HEK293 (cell line): ENCODE measurements around the gene LGI4.

Experiments used
- CTCF ChIA-PET: fragments of 350-600 bp; formaldehyde crosslinking; extraction: SDS; loops from one replicate; lab custom pipeline; 2021; ENCODE audit warnings: antibody characterized with exemption; lab: Yijun Ruan, JAX
- POLR2A ChIA-PET: fragments of 300-600 bp; formaldehyde crosslinking; extraction: SDS; loops from one replicate; lab custom pipeline; 2020; ENCODE audit warnings: antibody characterized with exemption, inconsistent platforms; lab: Yijun Ruan, JAX
- H3K27ac ChIP-seq: fragments of 200-500 bp; sonication (Bioruptor generic); 2 replicates; pipeline ENCODE4 v1.5.1; 2014; ENCODE audit warnings: low read depth, low read length, control low read depth, inconsistent platforms; ENCODE audit errors: extremely low read depth
- H3K36me3 ChIP-seq, 2 experiments: fragments of 200-500 bp in 1 of 2; sonication (Bioruptor generic) in 1 of 2; 1 replicate in 1 of 2; 2 replicates in 1 of 2; pipeline ENCODE4 v1.5.1; 2014 to 2017; ENCODE audit warnings: inconsistent platforms in 2 of 2, low read length in 2 of 2; ENCODE audit not compliant: control insufficient read depth in 2 of 2, insufficient read depth in 1 of 2
- H3K4me1 ChIP-seq: fragments of 200-500 bp; sonication (Bioruptor generic); 2 replicates; pipeline ENCODE4 v1.5.1; 2014; ENCODE audit warnings: mild to moderate bottlenecking, low read length, inconsistent platforms; ENCODE audit not compliant: control insufficient read depth, insufficient read depth
- H3K4me3 ChIP-seq: 2 replicates; pipeline ENCODE4 v1.5.1; 2011; ENCODE audit warnings: low read depth, mild to moderate bottlenecking, control low read depth, low read length, moderate library complexity
- H3K9me3 ChIP-seq: fragments of 200-500 bp; sonication (Bioruptor generic); 2 replicates; pipeline ENCODE4 v1.5.1; 2014; ENCODE audit warnings: low read depth, low read length, inconsistent platforms; ENCODE audit not compliant: control insufficient read depth, insufficient read depth
- GLIS1 ChIP-seq: fragments of 450-650 bp; formaldehyde crosslinking; IDR thresholded peaks from 2 replicates; pipeline ENCODE4 v1.5.1; 2016; ENCODE audit warnings: missing biosample characterization, missing genetic modification characterization
- KLF17 ChIP-seq: fragments of 450-650 bp; formaldehyde crosslinking; IDR thresholded peaks from 2 replicates; pipeline ENCODE4 v1.5.1; 2016; ENCODE audit warnings: missing biosample characterization, missing genetic modification characterization
- OSR2 ChIP-seq: fragments of 450-650 bp; formaldehyde crosslinking; IDR thresholded peaks from 2 replicates; pipeline ENCODE4 v1.5.1; 2016; ENCODE audit warnings: missing biosample characterization, missing genetic modification characterization
- PRDM10 ChIP-seq: fragments of 450-650 bp; formaldehyde crosslinking; IDR thresholded peaks from 2 replicates; pipeline ENCODE4 v1.5.1; 2016; ENCODE audit warnings: missing biosample characterization, missing genetic modification characterization
- SALL2 ChIP-seq: fragments of 450-650 bp; formaldehyde crosslinking; IDR thresholded peaks from 2 replicates; pipeline ENCODE4 v1.5.0; 2017; ENCODE audit warnings: missing biosample characterization, mild to moderate bottlenecking, missing genetic modification characterization, borderline replicate concordance
- ZBTB17 ChIP-seq: fragments of 450-650 bp; formaldehyde crosslinking; IDR thresholded peaks from 2 replicates; pipeline ENCODE4 v1.5.1; 2016; ENCODE audit warnings: missing biosample characterization, missing genetic modification characterization
- ZBTB48 ChIP-seq: fragments of 450-650 bp; formaldehyde crosslinking; IDR thresholded peaks from 2 replicates; pipeline ENCODE4 v1.5.1; 2016; ENCODE audit warnings: missing biosample characterization, missing genetic modification characterization
- ZIC2 ChIP-seq: fragments of 450-650 bp; formaldehyde crosslinking; IDR thresholded peaks from 2 replicates; pipeline ENCODE4 v1.5.1; 2016; ENCODE audit warnings: missing biosample characterization, missing genetic modification characterization
- ZNF426 ChIP-seq: fragments of 450-650 bp; formaldehyde crosslinking; IDR thresholded peaks from 2 replicates; pipeline ENCODE4 v1.5.1; 2017; ENCODE audit warnings: missing biosample characterization, missing genetic modification characterization, mild to moderate bottlenecking, inconsistent platforms, moderate library complexity
- ZNF645 ChIP-seq: fragments of 450-650 bp; formaldehyde crosslinking; IDR thresholded peaks from 2 replicates; pipeline ENCODE4; 2016; ENCODE audit warnings: missing biosample characterization, missing genetic modification characterization
- TF ChIP-seq, protein P1 (sequence below): fragments of 450-650 bp; formaldehyde crosslinking; IDR thresholded peaks from 2 replicates; pipeline ENCODE4 v1.5.1; 2016; ENCODE audit warnings: missing biosample characterization, missing genetic modification characterization, borderline replicate concordance

LGI4 gene

GRCh38 chr19:35122687-35123551, 11.9 kb downstream of the LGI4 start (continued):
- peak; percentile 88 for TF ChIP-seq PRDM10 (tag by site-specific recombination)
- peak; percentile 97 for TF ChIP-seq ZIC2 (tag by site-specific recombination)
- TF ChIP-seq ZNF645 (tag by site-specific recombination) = 0 out of 2 replicates have a peak, but pooled peaks have one; percentile 73
- peak; percentile 15; the same call in 1 of the 2 replicates for TF ChIP-seq ZBTB48 (tag by site-specific recombination)

GRCh38 chr19:35120898-35121297, 14.0 kb downstream of the LGI4 start:
- ChIA-PET CTCF (interaction anchor here (0.6 to 6.9 kb wide), 5 partner anchors 14 to 1296 kb away, joined by 3 to 101 read pairs (median 7); partner anchors contain the start of gene LGI4), POLR2A (no interaction called here)
- H3K4me3 ChIP-seq = no peak overlapping the region
- H3K27ac ChIP-seq = no peak overlapping the region
- no peaks in the 10 kb centered on the region for H3K9me3 ChIP-seq
- H3K36me3 ChIP-seq = no peaks in the 10 kb centered on the region
- TF ChIP-seq ZBTB17 (tag by site-specific recombination) (peak; percentile 19; the same call in 1 of the 2 replicates), ZNF426 (no peak)
- H3K4me1 ChIP-seq = peaks cover 12% of the 10 kb centered on the region

DNA sequence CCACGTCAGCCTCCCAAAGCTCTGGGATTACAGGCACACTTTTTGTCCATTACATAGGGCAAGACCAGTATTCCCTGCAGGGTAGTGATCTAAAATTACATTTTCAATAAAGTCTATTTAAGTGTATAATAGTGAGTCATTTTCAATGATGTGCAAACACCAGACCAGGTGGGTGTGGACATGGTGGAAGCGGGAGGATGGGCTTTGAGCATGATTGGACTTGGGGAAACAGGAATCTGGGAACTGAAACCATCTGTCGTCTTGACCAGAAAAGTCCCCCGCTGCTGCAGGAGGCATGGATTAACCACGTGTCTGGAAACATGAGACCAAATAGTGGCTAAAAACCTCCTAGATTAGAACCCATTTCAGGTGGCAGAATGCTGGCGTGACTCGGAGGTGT, 14.4 kb downstream of the LGI4 start:
- Histone ChIP-seq H3K4me1 (peaks cover 12% of the 10 kb centered on the region), H3K4me3 (no peak overlapping the region), H3K9me3 (no peaks in the 10 kb centered on the region), H3K27ac (no peak overlapping the region)
- ChIA-PET POLR2A (no interaction called here), CTCF (interaction anchor here (0.6 to 6.9 kb wide), 5 partner anchors 15 to 270 kb away, joined by 3 to 101 read pairs (median 3); partner anchors contain the start of gene LGI4)
- TF ChIP-seq, protein P1, sequence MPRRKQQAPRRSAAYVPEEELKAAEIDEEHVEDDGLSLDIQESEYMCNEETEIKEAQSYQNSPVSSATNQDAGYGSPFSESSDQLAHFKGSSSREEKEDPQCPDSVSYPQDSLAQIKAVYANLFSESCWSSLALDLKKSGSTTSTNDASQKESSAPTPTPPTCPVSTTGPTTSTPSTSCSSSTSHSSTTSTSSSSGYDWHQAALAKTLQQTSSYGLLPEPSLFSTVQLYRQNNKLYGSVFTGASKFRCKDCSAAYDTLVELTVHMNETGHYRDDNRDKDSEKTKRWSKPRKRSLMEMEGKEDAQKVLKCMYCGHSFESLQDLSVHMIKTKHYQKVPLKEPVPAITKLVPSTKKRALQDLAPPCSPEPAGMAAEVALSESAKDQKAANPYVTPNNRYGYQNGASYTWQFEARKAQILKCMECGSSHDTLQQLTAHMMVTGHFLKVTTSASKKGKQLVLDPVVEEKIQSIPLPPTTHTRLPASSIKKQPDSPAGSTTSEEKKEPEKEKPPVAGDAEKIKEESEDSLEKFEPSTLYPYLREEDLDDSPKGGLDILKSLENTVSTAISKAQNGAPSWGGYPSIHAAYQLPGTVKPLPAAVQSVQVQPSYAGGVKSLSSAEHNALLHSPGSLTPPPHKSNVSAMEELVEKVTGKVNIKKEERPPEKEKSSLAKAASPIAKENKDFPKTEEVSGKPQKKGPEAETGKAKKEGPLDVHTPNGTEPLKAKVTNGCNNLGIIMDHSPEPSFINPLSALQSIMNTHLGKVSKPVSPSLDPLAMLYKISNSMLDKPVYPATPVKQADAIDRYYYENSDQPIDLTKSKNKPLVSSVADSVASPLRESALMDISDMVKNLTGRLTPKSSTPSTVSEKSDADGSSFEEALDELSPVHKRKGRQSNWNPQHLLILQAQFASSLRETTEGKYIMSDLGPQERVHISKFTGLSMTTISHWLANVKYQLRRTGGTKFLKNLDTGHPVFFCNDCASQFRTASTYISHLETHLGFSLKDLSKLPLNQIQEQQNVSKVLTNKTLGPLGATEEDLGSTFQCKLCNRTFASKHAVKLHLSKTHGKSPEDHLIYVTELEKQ (tag by site-specific recombination) = peak; percentile 49; the same call in 1 of the 2 replicates
- TF ChIP-seq KLF17 (tag by site-specific recombination) (peak; percentile 29; the same call in 1 of the 2 replicates), OSR2 (peak; percentile 62), SALL2 (tag by site-specific recombination) (no peak), PRDM10 (tag by site-specific recombination) (peak; percentile 93), ZBTB17 (tag by site-specific recombination) (peak; percentile 92), GLIS1 (tag by site-specific recombination) (no peak)
- TF ChIP-seq, all 188 proteins: peak for 5
- no peaks in the 10 kb centered on the region for H3K36me3 ChIP-seq
